Subcutaneous adipose tissue (tissue), 4 donors: ENCODE data around the gene GUCY2C. TPM values are rescaled to one million over a fixed set of nuclear protein-coding genes. Genes with fewer than 3 reads are reported as not detected.

ENCODE experiments used
- total RNA-seq, 4 donors: library from RNA; depleted of rRNA; stranded (reverse); fragments of >200 nt; gene quantifications; one replicate each; pipeline ENCODE4 v1.1.0, GENCODE V29; 2016
- TF ChIP-seq, protein P1 (sequence below): fragments of 450-650 bp; IDR thresholded peaks from one replicate; pipeline ENCODE4 v1.5.1; 2016; ENCODE audit warnings: low read depth, mild to moderate bottlenecking, control low read depth, antibody characterized with exemption, moderate library complexity

The GUCY2C gene
- total RNA-seq, 4 donors from 2014 or later = 0.17 TPM; not detected in 3

DNA sequence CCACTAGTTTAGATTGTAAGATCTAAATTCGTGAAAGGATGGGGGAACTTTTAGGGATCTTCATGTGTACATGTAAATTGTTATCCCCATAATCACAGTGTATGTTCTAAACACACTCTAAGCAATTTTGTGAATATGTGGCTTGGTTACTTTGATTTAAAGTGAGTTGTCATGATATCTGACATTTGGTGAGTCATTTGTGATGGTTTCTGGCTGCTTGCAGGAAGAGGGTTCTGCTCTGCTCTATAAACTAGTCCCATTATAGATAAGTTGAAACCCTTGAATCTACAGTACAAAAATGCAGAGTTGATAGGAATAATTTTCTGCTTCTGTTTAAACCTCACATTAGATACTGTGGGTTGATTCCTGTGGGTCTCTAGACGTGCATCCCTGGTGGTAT is 14.8 kb downstream of the GUCY2C start:
- TF ChIP-seq, protein P1, sequence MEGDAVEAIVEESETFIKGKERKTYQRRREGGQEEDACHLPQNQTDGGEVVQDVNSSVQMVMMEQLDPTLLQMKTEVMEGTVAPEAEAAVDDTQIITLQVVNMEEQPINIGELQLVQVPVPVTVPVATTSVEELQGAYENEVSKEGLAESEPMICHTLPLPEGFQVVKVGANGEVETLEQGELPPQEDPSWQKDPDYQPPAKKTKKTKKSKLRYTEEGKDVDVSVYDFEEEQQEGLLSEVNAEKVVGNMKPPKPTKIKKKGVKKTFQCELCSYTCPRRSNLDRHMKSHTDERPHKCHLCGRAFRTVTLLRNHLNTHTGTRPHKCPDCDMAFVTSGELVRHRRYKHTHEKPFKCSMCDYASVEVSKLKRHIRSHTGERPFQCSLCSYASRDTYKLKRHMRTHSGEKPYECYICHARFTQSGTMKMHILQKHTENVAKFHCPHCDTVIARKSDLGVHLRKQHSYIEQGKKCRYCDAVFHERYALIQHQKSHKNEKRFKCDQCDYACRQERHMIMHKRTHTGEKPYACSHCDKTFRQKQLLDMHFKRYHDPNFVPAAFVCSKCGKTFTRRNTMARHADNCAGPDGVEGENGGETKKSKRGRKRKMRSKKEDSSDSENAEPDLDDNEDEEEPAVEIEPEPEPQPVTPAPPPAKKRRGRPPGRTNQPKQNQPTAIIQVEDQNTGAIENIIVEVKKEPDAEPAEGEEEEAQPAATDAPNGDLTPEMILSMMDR = no peak

DNA sequence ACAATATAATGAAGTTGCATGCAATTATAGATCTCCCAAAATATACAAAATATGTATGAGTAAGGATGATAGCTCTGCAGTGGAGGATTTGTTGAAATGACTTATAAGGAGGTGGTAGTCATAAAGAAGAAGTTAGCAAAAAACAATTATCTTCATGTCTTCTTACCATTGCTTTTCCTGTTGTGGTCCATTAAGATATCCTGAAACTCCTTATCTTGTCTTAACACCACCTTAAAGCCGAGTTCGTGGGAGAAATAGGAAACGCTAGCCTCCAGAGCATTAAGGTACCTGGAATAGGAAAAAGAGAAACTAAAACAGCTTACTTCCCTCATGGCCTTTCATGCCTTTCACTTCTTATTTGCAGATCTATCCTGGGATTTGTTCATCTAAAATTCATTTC is 15.2 kb downstream of the GUCY2C start:
- TF ChIP-seq, protein P1 = no peak

DNA sequence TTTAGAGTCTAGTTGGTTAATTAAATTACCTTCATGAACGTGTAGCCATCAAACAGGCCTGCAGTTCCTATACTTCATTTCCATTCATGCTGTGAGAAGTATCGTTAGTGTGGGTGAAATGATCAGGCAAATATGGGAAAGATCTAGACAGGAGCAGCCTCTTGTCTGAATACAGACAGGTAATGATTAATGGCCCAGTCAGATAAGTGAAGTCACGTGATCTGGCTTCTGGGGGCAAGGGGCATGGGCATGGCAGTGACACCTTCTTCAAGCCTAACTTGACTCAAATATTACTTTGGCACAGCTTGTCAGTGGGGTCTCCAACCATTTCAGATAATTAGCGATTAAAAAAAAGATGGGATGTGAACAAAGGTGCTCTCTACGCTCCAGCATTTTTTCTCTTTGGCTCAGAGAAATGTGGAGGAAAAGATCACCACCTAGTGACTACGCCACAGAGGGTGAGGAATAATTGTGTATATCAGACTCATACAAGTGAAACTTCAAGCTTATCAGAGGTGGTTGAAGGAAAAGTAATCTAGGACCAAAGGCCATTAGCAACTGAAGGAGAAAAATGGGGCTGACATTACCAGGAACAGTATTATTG is 17.8 kb downstream of the GUCY2C start:
- TF ChIP-seq, protein P1 = no peak

DNA sequence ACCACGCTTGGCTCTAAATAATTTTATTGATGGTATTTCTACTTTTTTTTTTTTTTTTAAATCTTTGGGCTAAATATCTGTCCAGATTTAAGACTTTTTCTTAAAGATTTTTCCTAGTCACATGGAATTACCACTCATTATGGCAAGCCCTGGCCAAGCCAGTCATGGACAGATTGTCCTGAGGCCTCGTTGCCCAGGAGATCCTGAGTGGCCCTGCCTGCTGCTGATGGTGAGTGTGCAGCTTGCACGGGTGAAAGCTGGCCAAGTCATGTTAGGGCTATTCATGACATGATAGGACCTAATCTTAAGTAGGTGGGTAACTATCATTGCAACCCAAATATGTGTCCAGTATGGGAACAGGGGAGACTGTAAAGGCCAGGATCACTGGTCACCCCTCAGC is 27.8 kb downstream of the GUCY2C start:
- TF ChIP-seq, protein P1 = no peak

DNA sequence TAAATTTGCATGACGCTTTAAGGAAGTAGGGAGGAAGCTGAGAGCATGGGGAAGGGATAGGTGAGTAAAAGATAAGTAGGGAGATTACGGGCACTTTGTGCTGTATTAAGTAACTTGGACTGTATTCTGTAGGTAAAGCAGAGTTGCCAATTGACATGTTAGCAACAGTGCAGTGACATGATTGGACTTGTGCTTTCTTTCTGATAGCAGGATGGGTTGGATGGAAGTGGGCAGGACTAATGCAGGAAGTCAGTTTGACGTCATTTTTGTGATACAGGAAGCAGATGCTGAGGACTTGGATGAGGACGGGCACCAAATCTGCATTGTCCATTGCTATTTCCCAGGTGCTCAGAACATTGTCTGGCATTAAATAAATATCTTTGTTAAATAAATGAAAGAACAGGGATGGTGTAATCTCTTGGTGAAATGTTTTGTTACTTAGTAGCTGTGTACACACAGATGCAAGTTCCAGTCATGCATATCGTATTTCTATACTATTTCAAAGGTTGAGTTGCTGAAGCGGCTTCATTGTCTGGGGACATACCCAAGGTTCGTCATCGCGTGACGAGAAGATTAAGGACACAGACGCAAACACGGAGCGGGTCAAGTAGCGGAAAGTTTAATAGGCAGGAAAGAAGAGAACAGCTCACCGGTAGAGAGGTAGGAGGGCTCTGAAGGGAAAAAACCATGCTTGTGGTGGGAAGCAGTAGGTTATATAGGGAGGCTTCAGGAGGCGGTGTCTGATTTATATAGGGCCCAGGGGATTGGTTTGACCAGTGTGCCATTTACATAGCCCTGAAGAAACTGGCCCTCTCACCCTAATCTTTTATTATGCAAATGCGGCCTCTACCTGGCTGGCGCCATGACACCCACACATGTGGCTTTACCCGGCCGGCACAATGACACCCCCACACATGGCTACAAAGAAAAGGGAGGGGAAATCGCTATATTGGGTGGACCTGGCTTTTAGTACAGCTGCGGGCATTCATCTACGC is 30.7 kb downstream of the GUCY2C start:
- TF ChIP-seq, protein P1 = no peak

DNA sequence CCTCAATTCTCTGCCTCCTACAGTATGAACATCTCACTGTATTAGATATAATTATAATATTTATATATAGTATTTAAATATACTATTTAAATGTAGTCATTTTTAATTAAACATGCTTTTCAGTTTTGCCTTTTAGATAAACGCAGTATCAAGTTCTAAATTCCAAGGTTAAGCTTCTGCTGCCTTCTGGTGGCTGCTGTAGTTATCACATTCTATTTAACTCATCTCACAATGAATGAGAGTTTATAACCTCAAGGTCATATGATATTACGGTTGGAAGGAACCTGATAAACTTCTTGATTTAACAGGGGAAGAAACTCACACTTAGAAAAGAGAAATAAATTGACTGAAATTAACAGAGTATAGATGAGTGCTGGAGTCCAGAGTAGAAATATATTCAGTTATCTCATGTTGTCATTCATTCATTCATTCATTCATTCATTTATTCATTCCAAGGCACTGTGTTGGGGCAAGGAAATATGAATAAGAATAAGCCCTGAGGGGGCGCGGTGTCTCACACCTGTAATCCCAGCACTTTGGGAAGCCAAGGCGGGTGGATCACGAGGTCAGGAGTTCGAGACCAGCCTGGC is 31.9 kb downstream of the GUCY2C start:
- TF ChIP-seq, protein P1 = no peak

DNA sequence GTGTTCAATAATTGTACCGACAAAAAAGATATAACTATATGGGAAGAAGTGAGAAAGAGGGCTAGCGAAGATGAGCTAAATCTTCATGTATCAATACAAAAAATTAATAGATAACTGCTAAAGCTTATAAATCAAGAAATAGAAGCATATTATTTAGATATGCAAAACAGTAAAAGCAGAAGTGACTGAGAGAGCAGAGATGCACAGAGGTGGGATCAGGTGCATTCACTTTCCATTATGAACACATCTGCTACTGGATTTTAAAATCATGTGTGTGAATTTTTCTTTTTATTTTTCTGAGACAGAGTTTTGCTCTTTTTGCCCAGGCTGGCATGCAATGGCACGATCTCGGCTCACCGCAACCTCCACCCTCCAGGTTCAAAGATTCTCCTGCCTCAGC is 33.4 kb downstream of the GUCY2C start:
- TF ChIP-seq, protein P1 = no peak
